ENCODE measurements around the gene ABHD6.
A peak's percentile ranks its signal among the peaks of the same experiment; 100 is the strongest.
"Not testable (repeated sequence)": the region's sequence is repeated elsewhere in the genome, so short reads cannot be mapped to it uniquely, and the experiment has no call there.

ABHD6 gene

GRCh38 chr3:58266577-58266976, 29.0 kb downstream of the ABHD6 start:
- in situ Hi-C loops (cut with HindIII; ENCODE audit: low pct_ligation_motif_present, low sequenced_read_pairs) = no loop called here
- Histone ChIP-seq H3K27me3 (replicated peaks) (no peaks in the 10 kb centered on the region), H3K27ac (no peak overlapping the region), H3K36me3 (replicated peaks) (no peaks in the 10 kb centered on the region), H3K4me3 (ENCODE audit: low read depth, low read length) (no peak overlapping the region)
- no peak for TF ChIP-seq CTCF (IDR thresholded peaks at IDR 0.05; ENCODE audit: low read depth, low read length, missing control alignments)
- no peak for DNase-seq

GRCh38 chr3:58267543-58267942, 30.0 kb downstream of the ABHD6 start:
- H3K27ac ChIP-seq; H3K36me3 ChIP-seq (replicated peaks); H3K4me3 ChIP-seq (ENCODE audit: low read depth, low read length); H3K27me3 ChIP-seq (replicated peaks); in situ Hi-C loops (cut with HindIII; ENCODE audit: low pct_ligation_motif_present, low sequenced_read_pairs); DNase-seq: not testable (repeated sequence)

DNA sequence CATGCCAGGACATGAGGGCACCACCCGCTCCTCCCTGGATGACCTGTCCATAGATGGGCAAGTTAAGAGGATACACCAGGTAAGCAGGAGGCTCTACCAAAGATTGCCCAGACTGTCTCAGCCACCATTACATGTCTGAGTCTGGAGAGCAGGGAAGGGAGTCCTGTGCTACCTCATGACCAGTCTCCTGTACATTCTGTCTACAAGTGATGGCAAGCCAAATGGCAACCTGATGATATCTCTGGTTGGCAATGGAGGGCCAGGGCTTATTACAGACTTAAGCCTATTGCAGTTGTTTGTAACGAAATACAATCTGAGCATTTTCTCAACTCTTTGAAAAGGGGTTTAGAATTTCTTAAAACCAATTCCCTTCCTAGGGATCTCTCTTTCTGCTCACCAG, 31.8 kb downstream of the ABHD6 start:
- H3K4me3 ChIP-seq (ENCODE audit: low read depth, low read length) = no peak overlapping the region
- H3K36me3 ChIP-seq (replicated peaks) = no peaks in the 10 kb centered on the region
- in situ Hi-C loops (cut with HindIII; ENCODE audit: low pct_ligation_motif_present, low sequenced_read_pairs) = no loop called here
- no peaks in the 10 kb centered on the region for H3K27me3 ChIP-seq (replicated peaks)
- H3K27ac ChIP-seq = no peak overlapping the region
- no peak for TF ChIP-seq CTCF (IDR thresholded peaks at IDR 0.05; ENCODE audit: low read depth, low read length, missing control alignments)
- DNase-seq = no peak

GRCh38 chr3:58270485-58270884, 32.9 kb downstream of the ABHD6 start:
- H3K4me3 ChIP-seq (ENCODE audit: low read depth, low read length) = no peak overlapping the region
- DNase-seq = no peak
- no peak for TF ChIP-seq CTCF (IDR thresholded peaks at IDR 0.05; ENCODE audit: low read depth, low read length, missing control alignments)
- no peaks in the 10 kb centered on the region for H3K36me3 ChIP-seq (replicated peaks)
- in situ Hi-C loops (cut with HindIII; ENCODE audit: low pct_ligation_motif_present, low sequenced_read_pairs) = no loop called here
- H3K27ac ChIP-seq = no peak overlapping the region
- no peaks in the 10 kb centered on the region for H3K27me3 ChIP-seq (replicated peaks)

DNA sequence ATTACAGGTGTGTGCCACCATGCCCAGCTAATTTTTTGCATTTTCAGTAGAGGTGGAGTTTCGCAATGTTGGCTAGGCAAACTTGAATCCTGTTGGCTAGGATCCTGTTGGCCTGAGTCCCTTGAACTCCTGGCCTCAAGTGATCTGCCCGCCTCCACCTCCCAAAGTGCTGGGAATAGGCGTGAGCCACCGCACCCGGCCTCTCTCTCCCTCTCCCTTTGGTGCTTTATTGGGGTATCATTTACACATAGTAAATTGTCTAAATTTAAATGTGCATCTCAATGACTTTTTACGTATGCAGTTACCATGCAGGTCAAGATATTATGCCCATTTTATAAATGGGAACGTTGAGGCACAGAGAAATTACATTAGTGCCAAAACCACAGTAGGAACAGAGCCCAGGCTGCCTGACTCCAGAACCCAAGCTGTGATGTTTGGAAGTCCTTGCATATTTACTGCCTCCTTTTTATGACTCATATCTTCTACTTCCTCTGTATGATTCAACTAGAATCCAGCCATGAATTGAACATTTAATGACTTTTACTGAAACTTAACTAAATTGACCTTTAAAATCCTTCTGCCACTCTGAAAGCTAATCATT, 34.4 kb downstream of the ABHD6 start:
- in situ Hi-C loops (cut with HindIII; ENCODE audit: low pct_ligation_motif_present, low sequenced_read_pairs) = no loop called here
- Histone ChIP-seq H3K4me3 (ENCODE audit: low read depth, low read length) (no peak overlapping the region), H3K27ac (peak overlapping the region; percentile 70), H3K27me3 (replicated peaks) (no peaks in the 10 kb centered on the region), H3K36me3 (replicated peaks) (no peaks in the 10 kb centered on the region)
- no peak for TF ChIP-seq CTCF (IDR thresholded peaks at IDR 0.05; ENCODE audit: low read depth, low read length, missing control alignments)
- DNase-seq = peak; percentile 87

DNA sequence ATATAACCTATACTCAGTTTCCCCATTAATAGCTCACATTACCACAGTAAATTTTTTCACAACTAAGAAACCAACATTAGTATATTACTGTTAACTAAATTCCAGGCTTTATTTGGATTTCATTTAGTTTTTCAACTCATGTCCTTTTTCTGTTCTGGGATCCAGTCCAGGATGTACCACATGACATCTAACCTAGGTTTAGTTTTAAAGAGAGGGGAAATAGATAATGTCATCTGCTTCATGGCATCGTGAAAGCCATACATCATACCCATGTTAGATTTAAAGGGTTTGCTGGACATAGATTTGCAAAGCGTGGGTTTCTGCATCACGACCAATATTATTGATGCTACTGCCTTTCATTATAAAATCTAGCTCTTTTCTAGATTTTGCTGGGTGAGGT, 35.3 kb downstream of the ABHD6 start:
- no peak for DNase-seq
- Histone ChIP-seq H3K4me3 (ENCODE audit: low read depth, low read length) (no peak overlapping the region), H3K27me3 (replicated peaks) (no peaks in the 10 kb centered on the region), H3K27ac (peak overlapping the region; percentile 70), H3K36me3 (replicated peaks) (no peaks in the 10 kb centered on the region)
- in situ Hi-C loops (cut with HindIII; ENCODE audit: low pct_ligation_motif_present, low sequenced_read_pairs) = no loop called here
- no peak for TF ChIP-seq CTCF (IDR thresholded peaks at IDR 0.05; ENCODE audit: low read depth, low read length, missing control alignments)

DNA sequence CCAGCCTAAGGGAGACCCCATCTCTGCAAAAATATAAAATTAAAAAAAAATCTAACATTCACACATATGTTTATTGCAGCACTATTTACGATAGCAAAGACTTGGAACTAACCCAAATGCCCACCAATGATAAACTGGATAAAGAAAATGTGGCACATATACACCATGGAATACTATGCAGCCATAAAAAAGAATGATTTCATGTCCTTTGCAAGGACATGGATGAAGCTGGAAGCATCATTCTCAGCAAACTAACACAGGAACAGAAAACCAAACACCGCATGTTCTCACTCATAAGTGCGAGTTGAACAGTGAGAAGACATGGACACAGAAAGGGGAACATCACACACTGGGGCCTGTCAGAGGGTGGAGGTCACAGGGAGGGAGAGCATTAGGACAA, 35.8 kb downstream of the ABHD6 start:
- DNase-seq; H3K4me3 ChIP-seq (ENCODE audit: low read depth, low read length); in situ Hi-C loops (cut with HindIII; ENCODE audit: low pct_ligation_motif_present, low sequenced_read_pairs): not testable (repeated sequence)

More for the DNA sequence above, 35.8 kb downstream of the ABHD6 start:
- not testable (repeated sequence) for H3K27ac ChIP-seq; H3K36me3 ChIP-seq (replicated peaks); H3K27me3 ChIP-seq (replicated peaks)
